ENCODE results near the gene NCAPD2. TPM values are rescaled to one million over a fixed set of nuclear protein-coding genes. Genes with fewer than 3 reads are reported as not detected.

The NCAPD2 gene
- total RNA-seq, 1 donor from 2014 or later = 112 TPM

GRCh38 chr12:6532051-6532926, 38.4 kb downstream of the NCAPD2 start:
- intact Hi-C loops (cut with micrococcal nuclease) = loop anchor here (1.0 to 2.0 kb wide), 2 partner anchors 38 to 487 kb away; partner anchors contain the start of genes LPCAT3 and NCAPD2

GRCh38 chr12:6532927-6533652, 39.2 kb downstream of the NCAPD2 start:
- intact Hi-C loops (cut with micrococcal nuclease) = loop anchor here (1.0 to 2.0 kb wide), 2 partner anchors 39 to 486 kb away; partner anchors contain the start of genes LPCAT3 and NCAPD2

GRCh38 chr12:6533653-6533922, 39.7 kb downstream of the NCAPD2 start:
- intact Hi-C loops (cut with micrococcal nuclease) = loop anchor here (2.0 kb wide), 1 partner anchor 485 kb away; the partner anchor contains the start of gene LPCAT3

DNA sequence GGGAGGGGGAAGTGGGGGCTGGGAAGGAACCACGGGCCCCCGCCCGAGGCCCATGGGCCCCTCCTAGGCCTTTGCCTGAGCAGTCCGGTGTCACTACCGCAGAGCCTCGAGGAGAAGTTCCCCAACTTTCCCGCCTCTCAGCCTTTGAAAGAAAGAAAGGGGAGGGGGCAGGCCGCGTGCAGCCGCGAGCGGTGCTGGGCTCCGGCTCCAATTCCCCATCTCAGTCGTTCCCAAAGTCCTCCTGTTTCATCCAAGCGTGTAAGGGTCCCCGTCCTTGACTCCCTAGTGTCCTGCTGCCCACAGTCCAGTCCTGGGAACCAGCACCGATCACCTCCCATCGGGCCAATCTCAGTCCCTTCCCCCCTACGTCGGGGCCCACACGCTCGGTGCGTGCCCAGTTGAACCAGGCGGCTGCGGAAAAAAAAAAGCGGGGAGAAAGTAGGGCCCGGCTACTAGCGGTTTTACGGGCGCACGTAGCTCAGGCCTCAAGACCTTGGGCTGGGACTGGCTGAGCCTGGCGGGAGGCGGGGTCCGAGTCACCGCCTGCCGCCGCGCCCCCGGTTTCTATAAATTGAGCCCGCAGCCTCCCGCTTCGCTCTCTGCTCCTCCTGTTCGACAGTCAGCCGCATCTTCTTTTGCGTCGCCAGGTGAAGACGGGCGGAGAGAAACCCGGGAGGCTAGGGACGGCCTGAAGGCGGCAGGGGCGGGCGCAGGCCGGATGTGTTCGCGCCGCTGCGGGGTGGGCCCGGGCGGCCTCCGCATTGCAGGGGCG, 40.2 kb downstream of the NCAPD2 start, which contains the start of gene GAPDH:
GAPDH (plus strand) TSS at position 595 of the 772 bp plus-strand sequence. CDS start 316 bp downstream, outside the sequence.
- intact Hi-C loops (cut with micrococcal nuclease) = loop anchor here (1.0 to 2.0 kb wide), 10 partner anchors 21 to 485 kb away; partner anchors contain the start of genes CHD4, ING4, LPCAT3 and NOP2

DNA sequence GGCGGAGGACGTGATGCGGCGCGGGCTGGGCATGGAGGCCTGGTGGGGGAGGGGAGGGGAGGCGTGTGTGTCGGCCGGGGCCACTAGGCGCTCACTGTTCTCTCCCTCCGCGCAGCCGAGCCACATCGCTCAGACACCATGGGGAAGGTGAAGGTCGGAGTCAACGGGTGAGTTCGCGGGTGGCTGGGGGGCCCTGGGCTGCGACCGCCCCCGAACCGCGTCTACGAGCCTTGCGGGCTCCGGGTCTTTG, 40.7 kb downstream of the NCAPD2 start:
- intact Hi-C loops (cut with micrococcal nuclease) = loop anchor here (1.0 to 2.0 kb wide), 9 partner anchors 20 to 318 kb away; partner anchors contain the start of genes CHD4, ING4, NOP2 and USP5

DNA sequence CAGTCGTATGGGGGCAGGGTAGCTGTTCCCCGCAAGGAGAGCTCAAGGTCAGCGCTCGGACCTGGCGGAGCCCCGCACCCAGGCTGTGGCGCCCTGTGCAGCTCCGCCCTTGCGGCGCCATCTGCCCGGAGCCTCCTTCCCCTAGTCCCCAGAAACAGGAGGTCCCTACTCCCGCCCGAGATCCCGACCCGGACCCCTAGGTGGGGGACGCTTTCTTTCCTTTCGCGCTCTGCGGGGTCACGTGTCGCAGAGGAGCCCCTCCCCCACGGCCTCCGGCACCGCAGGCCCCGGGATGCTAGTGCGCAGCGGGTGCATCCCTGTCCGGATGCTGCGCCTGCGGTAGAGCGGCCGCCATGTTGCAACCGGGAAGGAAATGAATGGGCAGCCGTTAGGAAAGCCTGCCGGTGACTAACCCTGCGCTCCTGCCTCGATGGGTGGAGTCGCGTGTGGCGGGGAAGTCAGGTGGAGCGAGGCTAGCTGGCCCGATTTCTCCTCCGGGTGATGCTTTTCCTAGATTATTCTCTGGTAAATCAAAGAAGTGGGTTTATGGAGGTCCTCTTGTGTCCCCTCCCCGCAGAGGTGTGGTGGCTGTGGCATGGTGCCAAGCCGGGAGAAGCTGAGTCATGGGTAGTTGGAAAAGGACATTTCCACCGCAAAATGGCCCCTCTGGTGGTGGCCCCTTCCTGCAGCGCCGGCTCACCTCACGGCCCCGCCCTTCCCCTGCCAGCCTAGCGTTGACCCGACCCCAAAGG, 41.2 kb downstream of the NCAPD2 start:
- intact Hi-C loops (cut with micrococcal nuclease) = loop anchor here (1.0 to 2.0 kb wide), 9 partner anchors 20 to 317 kb away; partner anchors contain the start of genes CHD4, ING4, NOP2 and USP5

GRCh38 chr12:6535697-6535946, 41.7 kb downstream of the NCAPD2 start:
- intact Hi-C loops (cut with micrococcal nuclease) = loop anchor here (2.0 kb wide), 3 partner anchors 19 to 199 kb away; partner anchors contain the start of gene NOP2

GRCh38 chr12:6535960-6536847, 42.3 kb downstream of the NCAPD2 start:
- intact Hi-C loops (cut with micrococcal nuclease) = loop anchor here (2.0 kb wide), 3 partner anchors 19 to 199 kb away; partner anchors contain the start of gene NOP2

DNA sequence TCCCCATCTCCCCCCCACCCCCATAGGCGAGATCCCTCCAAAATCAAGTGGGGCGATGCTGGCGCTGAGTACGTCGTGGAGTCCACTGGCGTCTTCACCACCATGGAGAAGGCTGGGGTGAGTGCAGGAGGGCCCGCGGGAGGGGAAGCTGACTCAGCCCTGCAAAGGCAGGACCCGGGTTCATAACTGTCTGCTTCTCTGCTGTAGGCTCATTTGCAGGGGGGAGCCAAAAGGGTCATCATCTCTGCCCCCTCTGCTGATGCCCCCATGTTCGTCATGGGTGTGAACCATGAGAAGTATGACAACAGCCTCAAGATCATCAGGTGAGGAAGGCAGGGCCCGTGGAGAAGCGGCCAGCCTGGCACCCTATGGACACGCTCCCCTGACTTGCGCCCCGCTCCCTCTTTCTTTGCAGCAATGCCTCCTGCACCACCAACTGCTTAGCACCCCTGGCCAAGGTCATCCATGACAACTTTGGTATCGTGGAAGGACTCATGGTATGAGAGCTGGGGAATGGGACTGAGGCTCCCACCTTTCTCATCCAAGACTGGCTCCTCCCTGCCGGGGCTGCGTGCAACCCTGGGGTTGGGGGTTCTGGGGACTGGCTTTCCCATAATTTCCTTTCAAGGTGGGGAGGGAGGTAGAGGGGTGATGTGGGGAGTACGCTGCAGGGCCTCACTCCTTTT, 43.1 kb downstream of the NCAPD2 start:
- intact Hi-C loops (cut with micrococcal nuclease) = no loop called here

DNA sequence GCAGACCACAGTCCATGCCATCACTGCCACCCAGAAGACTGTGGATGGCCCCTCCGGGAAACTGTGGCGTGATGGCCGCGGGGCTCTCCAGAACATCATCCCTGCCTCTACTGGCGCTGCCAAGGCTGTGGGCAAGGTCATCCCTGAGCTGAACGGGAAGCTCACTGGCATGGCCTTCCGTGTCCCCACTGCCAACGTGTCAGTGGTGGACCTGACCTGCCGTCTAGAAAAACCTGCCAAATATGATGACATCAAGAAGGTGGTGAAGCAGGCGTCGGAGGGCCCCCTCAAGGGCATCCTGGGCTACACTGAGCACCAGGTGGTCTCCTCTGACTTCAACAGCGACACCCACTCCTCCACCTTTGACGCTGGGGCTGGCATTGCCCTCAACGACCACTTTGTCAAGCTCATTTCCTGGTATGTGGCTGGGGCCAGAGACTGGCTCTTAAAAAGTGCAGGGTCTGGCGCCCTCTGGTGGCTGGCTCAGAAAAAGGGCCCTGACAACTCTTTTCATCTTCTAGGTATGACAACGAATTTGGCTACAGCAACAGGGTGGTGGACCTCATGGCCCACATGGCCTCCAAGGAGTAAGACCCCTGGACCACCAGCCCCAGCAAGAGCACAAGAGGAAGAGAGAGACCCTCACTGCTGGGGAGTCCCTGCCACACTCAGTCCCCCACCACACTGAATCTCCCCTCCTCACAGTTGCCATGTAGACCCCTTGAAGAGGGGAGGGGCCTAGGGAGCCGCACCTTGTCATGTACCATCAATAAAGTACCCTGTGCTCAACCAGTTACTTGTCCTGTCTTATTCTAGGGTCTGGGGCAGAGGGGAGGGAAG, 43.9 kb downstream of the NCAPD2 start:
- intact Hi-C loops (cut with micrococcal nuclease) = loop anchor here (1.0 kb wide), 5 partner anchors 19 to 214 kb away; partner anchors contain the start of genes IFFO1 and NCAPD2

DNA sequence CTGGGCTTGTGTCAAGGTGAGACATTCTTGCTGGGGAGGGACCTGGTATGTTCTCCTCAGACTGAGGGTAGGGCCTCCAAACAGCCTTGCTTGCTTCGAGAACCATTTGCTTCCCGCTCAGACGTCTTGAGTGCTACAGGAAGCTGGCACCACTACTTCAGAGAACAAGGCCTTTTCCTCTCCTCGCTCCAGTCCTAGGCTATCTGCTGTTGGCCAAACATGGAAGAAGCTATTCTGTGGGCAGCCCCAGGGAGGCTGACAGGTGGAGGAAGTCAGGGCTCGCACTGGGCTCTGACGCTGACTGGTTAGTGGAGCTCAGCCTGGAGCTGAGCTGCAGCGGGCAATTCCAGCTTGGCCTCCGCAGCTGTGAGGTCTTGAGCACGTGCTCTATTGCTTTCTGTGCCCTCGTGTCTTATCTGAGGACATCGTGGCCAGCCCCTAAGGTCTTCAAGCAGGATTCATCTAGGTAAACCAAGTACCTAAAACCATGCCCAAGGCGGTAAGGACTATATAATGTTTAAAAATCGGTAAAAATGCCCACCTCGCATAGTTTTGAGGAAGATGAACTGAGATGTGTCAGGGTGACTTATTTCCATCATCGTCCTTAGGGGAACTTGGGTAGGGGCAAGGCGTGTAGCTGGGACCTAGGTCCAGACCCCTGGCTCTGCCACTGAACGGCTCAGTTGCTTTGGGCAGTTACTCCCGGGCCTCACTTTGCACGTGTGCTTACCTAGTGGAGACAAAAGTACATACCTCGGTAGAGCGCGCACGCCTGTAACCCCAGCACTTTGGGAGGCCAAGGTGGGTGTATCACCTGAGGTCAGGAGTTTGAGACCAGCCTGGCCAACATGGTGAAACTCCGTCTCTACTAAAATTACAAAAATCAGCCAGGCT, 44.8 kb downstream of the NCAPD2 start:
- intact Hi-C loops (cut with micrococcal nuclease) = loop anchor here (1.0 kb wide), 5 partner anchors 18 to 215 kb away; partner anchors contain the start of genes IFFO1 and NCAPD2

DNA sequence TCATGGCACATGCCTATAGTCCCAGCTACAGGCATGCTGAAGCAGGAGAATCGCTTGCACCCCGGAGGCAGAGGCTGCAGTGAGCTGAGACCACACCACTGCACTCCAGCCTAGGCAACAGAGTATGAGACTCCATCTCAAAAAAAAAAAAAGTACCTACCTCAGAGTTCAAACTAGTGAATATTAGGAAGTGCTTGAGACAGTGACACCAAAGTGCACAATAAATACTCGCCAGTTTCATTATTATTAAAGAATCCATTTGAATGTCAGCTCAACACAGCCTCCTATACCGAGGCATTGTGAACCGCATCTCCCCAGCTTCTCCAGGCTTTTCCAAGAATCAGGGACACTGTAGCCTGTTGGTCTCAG, 45.4 kb downstream of the NCAPD2 start:
- intact Hi-C loops (cut with micrococcal nuclease) = no loop called here

GRCh38 chr12:6539707-6540134, 45.8 kb downstream of the NCAPD2 start:
- intact Hi-C loops (cut with micrococcal nuclease) = no loop called here

DNA sequence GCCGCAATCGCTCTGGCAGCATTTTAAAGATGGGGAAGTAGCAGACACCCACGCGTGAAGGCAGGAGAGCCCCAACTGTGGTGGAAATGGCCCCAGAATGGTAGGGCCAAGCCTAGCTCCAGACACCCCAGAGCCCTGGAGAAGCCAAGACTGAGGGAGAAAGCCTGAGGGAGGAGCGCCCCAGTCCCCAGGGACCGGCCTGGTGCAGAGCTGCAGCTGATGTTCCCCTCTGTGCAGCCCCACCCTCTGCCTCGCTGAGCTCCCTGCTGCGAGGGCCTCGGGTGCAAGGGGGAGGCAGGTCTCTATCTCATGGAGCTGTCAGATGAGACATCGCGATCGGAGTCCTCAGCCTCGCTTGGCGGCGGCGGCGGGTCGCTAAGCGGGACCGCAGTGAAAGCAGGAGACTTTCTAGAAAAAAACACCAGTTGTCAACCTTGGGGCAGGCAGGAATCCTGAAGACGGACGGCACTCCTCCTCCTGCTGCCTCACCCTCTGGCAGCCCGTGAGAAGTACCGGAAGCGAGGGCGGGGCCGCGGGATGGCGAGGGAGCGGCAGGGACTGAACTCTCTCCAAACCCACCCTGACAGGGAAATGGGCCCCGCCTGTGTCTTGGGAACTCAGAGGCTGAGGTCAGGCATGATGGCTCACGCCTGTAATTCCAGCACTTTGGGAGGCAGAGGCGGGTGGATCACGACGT, 46.4 kb downstream of the NCAPD2 start:
- intact Hi-C loops (cut with micrococcal nuclease) = no loop called here

DNA sequence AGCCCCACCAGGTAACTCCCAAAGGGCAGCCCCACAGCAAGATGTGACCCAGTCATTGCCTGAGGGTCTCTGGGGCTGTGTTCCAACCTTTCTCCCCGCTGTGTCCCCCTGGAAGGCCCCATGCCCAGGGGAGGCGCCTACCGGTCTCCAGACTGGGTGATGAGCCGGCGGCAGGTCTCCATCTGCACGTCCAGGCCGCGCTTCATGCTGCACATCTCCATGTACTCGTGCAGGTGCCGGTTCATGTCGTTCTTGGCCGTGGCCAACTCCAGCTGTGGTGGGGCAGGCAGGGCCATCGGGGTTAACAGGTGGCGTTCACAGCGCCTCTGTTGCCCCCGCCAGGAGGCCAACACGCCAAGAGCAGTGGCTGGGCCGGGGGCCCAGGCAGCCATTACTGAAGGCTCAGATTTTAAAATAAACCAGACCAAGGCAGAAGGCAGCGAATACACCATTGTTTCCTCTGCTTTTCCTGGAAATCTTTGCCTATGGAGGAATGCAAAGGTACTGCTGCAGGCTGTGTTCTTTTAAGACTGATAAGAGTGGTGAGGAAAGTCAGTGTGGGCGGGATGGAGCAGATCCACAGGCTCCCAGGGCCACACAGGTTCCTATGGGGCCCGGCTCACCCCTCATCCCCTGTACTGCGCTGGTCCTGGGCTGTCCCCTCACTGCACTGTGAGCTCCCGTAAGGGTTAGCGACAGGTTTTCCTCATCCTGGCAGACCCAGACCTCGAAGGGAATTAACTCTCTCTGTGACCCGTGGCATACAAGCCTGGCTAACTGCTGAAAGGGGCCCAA, 47.7 kb downstream of the NCAPD2 start:
- intact Hi-C loops (cut with micrococcal nuclease) = no loop called here
